Measurements from ENCODE around the gene COL4A6.

DNA sequence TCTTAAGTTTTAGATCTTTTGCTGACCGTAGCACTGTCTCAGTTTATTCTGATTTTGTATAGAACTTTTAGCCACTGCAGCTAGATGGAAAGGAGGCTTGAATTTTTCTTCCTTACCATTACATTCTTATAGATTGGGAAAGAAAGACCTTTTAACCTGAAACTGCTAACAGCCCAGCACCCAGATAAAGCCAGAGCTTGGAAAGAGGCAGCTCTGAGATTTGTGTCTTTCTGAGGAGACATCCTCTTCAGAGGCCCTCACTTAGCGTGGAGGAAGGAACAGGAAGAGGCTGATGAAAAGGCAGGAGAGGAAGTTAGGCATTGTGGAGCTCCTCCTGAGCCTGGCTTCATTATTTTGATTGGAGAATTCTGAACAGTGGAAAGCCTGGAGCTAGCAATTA lies 311.6 kb downstream of the COL4A6 start:
- TF ChIP-seq, protein P1, sequence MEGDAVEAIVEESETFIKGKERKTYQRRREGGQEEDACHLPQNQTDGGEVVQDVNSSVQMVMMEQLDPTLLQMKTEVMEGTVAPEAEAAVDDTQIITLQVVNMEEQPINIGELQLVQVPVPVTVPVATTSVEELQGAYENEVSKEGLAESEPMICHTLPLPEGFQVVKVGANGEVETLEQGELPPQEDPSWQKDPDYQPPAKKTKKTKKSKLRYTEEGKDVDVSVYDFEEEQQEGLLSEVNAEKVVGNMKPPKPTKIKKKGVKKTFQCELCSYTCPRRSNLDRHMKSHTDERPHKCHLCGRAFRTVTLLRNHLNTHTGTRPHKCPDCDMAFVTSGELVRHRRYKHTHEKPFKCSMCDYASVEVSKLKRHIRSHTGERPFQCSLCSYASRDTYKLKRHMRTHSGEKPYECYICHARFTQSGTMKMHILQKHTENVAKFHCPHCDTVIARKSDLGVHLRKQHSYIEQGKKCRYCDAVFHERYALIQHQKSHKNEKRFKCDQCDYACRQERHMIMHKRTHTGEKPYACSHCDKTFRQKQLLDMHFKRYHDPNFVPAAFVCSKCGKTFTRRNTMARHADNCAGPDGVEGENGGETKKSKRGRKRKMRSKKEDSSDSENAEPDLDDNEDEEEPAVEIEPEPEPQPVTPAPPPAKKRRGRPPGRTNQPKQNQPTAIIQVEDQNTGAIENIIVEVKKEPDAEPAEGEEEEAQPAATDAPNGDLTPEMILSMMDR (IDR thresholded peaks at IDR 0.05; ENCODE audit: low read depth, low read length, poor library complexity, severe bottlenecking), result no peak
- no peak for TF ChIP-seq EZH2phosphoT487 (IDR thresholded peaks at IDR 0.05; ENCODE audit: borderline replicate concordance, low read length)

Data from DOHH2 (cell line).